ENCODE data around the gene RASAL2.

- no peak for TF ChIP-seq CTCF (IDR thresholded peaks at IDR 0.05)
- no peak for TF ChIP-seq POLR2A (IDR thresholded peaks at IDR 0.05)
These were observed 26.2 kb downstream of the RASAL2 start for GRCh38 chr1:178120088-178120487.
